Ovary (tissue), 9 donors: ENCODE measurements around the gene ALG14. TPM values are rescaled to one million over a fixed set of nuclear protein-coding genes. Genes with fewer than 3 reads are reported as not detected.
"Not testable (repeated sequence)": the region's sequence is repeated elsewhere in the genome, so short reads cannot be mapped to it uniquely, and the experiment has no call there.

Source experiments
- DNase-seq, 5 donors: peaks; one replicate each; pipeline ENCODE4 v3.0.0-alpha.2; 2019 to 2020
- H3K27ac ChIP-seq, 2 donors: fragments of 200-600 bp; one replicate each; pipeline versions ENCODE4 v1.5.1 to v1.8.0; 2019 to 2022
- H3K27me3 ChIP-seq: fragments of 200-600 bp; one replicate; pipeline ENCODE4 v1.8.0; 2022
- H3K36me3 ChIP-seq: fragments of 200-600 bp; sonication (generic); one replicate; pipeline ENCODE4 v1.5.1; 2019
- H3K4me1 ChIP-seq: one replicate; pipeline ENCODE4 v1.8.1; 2013; ENCODE audit warnings: mild to moderate bottlenecking, moderate library complexity; ENCODE audit not compliant: insufficient read depth
- H3K4me3 ChIP-seq: fragments of 200-600 bp; sonication (generic); one replicate; pipeline ENCODE4 v1.5.1; 2017
- H3K9me3 ChIP-seq, 2 donors: fragments of 200-600 bp in 1 of 2; sonication (generic) in 1 of 2; one replicate each; pipeline versions ENCODE4 v1.5.1 to v1.8.1; 2013 to 2019; ENCODE audit warnings: mild to moderate bottlenecking in 1 of 2, moderate library complexity in 1 of 2
- CTCF ChIP-seq, 3 donors: fragments of 450-650 bp in 2 of 3; fragments of 200-600 bp in 1 of 3; IDR thresholded peaks; one replicate each; pipeline versions ENCODE4 v1.5.1 to v1.8.0; 2016 to 2022; ENCODE audit warnings: antibody characterized with exemption in 3 of 3, mild to moderate bottlenecking in 1 of 3
- EP300 ChIP-seq: sonication (generic); formaldehyde crosslinking; IDR thresholded peaks from one replicate; pipeline ENCODE4 v1.6.1; 2017; ENCODE audit warnings: antibody characterized with exemption
- POLR2A ChIP-seq: fragments of 450-650 bp; IDR thresholded peaks from one replicate; pipeline ENCODE4 v1.6.1; 2017; ENCODE audit warnings: antibody characterized with exemption, mild to moderate bottlenecking, moderate library complexity
- WGBS, 3 donors: extraction: QIAGEN DNeasy Blood & Tissue Kit in 1 of 3; methylation state at CpG; one replicate each; pipeline versions ENCODE4 v1.1.5 to v1.1.7; 2013 to 2017; 5-methylcytosine and 5-hydroxymethylcytosine counted together
- intact Hi-C, 4 donors: fragments of 100-400 bp; cut with DNase I; formaldehyde crosslinking; loops; one replicate each; pipeline versions ENCODE4 v1.11.0 to v1.15.1; 2022 to 2023
- polyA plus RNA-seq, 2 donors: library from polyadenylated mRNA; stranded (reverse); fragments of 200-250 nt in 1 of 2; fragments of 350-450 nt in 1 of 2; fragmentation: Illumina TruSeq in 1 of 2; extraction: RNeasy Lipid Tissue Mini Kit (QIAGEN cat#74804) in 1 of 2; gene quantifications; one replicate each; pipeline ENCODE4 v1.2.3, GENCODE V29; 2013 to 2014
- total RNA-seq, 7 donors: library from RNA; depleted of rRNA in 2 of 7; stranded (reverse); fragments of >200 nt in 2 of 7; fragmentation: NEBNext Ultra II Directional in 3 of 7; extraction: Animal tissue kit (Norgen Biotek cat#: 25700) in 3 of 7; gene quantifications; one replicate each; pipeline versions ENCODE4 v1.1.0 to v1.2.4, GENCODE V29; 2016 to 2023
- donor health status: DM: no; HTN: no; CAD: no; lungs with moderate emphysema.
- donor health status: DM: no; HTN: no; CAD: no.
- donor health status: Bipolar disorder and iron deficiency.
- donor health status: DM: yes; HTN: yes; CAD: no.
- donor health status: DM: no; HTN: no; CAD: no.
- donor health status: DM: yes; HTN: yes; CAD: no.

Gene ALG14
- total and polyA plus RNA-seq, 9 donors, result 1.2 to 16.3 (median 3.6) TPM

GRCh38 chr1:95021805-95022643 is 50.7 kb downstream of the ALG14 start:
- peak in 3 of 5 donors; percentile 41 to 58 (median 52) for DNase-seq
- intact Hi-C loops, result loop anchor here in 2 of 4 donors (5.0 to 10.0 kb wide), 2 partner anchors 97 to 160 kb away; partner anchors contain the start of gene CNN3 (in 1 of the 2)
- TF ChIP-seq EP300 (no peak), POLR2A (no peak)
- Histone ChIP-seq H3K4me1 (peaks cover 2% of the 10 kb centered on the region), H3K27me3 (no peaks in the 10 kb centered on the region), H3K36me3 (no peaks in the 10 kb centered on the region), H3K27ac (peak overlapping the region; percentile 75 to 81), H3K9me3 (peaks cover 0 to 4% of the 10 kb centered on the region in 2 donors), H3K4me3 (peak overlapping the region; percentile 1)
- 33 to 42% (median 40%) methylated on average over 7 of the region's 7 CpGs for WGBS, 3 donors

- no peak overlapping the region for H3K4me3 ChIP-seq
- TF ChIP-seq CTCF (IDR thresholded peaks at IDR 0.05) (no peak), EP300 (no peak), POLR2A (no peak)
- DNase-seq, result no peak
- no peaks in the 10 kb centered on the region for H3K36me3 ChIP-seq
- H3K27me3 ChIP-seq, result no peaks in the 10 kb centered on the region
- H3K27ac ChIP-seq, result peak overlapping the region; percentile 75 to 81
- intact Hi-C loops, result loop anchor here in 2 of 4 donors (5.0 to 10.0 kb wide), 2 partner anchors 96 to 159 kb away; partner anchors contain the start of gene CNN3 (in 1 of the 2)
- WGBS, 3 donors, result 22 to 44% (median 31%) methylated on average over 4 of the region's 4 CpGs
- peaks cover 0 to 4% of the 10 kb centered on the region in 2 donors for H3K9me3 ChIP-seq
- peaks cover 2% of the 10 kb centered on the region for H3K4me1 ChIP-seq
Observed at GRCh38 chr1:95021119-95021518, 51.6 kb downstream of the ALG14 start.

- H3K27me3 ChIP-seq, H3K4me1 ChIP-seq, H3K9me3 ChIP-seq, DNase-seq, H3K27ac ChIP-seq, H3K36me3 ChIP-seq, H3K4me3 ChIP-seq: not testable (repeated sequence)
- 92 to 94% (median 94%) methylated on average over 6 of the region's 6 CpGs for WGBS, 3 donors
- intact Hi-C loops, result loop anchor here in 1 of 4 donors (5.0 kb wide), 1 partner anchor 92 kb away; the partner anchor contains the start of gene CNN3
Observed at GRCh38 chr1:95019466-95019865, 53.3 kb downstream of the ALG14 start.

GRCh38 chr1:95018602-95019369 is 54.0 kb downstream of the ALG14 start:
- Histone ChIP-seq H3K4me3 (no peak overlapping the region), H3K27ac (peak overlapping the region in 1 of 2 donors; percentile 33), H3K4me1 (peaks cover 6% of the 10 kb centered on the region), H3K27me3 (no peaks in the 10 kb centered on the region), H3K36me3 (no peaks in the 10 kb centered on the region), H3K9me3 (no peaks in the 10 kb centered on the region)
- WGBS, 3 donors, result 7 to 18% (median 15%) methylated on average over 1 of the region's 1 CpG
- TF ChIP-seq POLR2A (no peak), EP300 (no peak), CTCF (IDR thresholded peaks at IDR 0.05) (no peak)
- intact Hi-C loops, result loop anchor here in 1 of 4 donors (5.0 kb wide), 1 partner anchor 91 kb away; the partner anchor contains the start of gene CNN3
- DNase-seq, result no peak

- Histone ChIP-seq H3K4me3 (no peak overlapping the region), H3K27ac (no peak overlapping the region), H3K36me3 (no peaks in the 10 kb centered on the region), H3K9me3 (no peaks in the 10 kb centered on the region), H3K4me1 (peaks cover 6% of the 10 kb centered on the region), H3K27me3 (no peaks in the 10 kb centered on the region)
- intact Hi-C loops, result loop anchor here in 1 of 4 donors (5.0 kb wide), 1 partner anchor 90 kb away; the partner anchor contains the start of gene CNN3
- no peak for TF ChIP-seq CTCF (IDR thresholded peaks at IDR 0.05)
- no peak for TF ChIP-seq EP300
- no peak for TF ChIP-seq POLR2A
- DNase-seq, result no peak
- WGBS, 3 donors, result 92 to 98% (median 93%) methylated on average over 1 of the region's 1 CpG
Observed at GRCh38 chr1:95017775-95018174, 55.0 kb downstream of the ALG14 start.
